ENCODE data around the gene LGR4.
"Not testable (repeated sequence)": the region's sequence is repeated elsewhere in the genome, so short reads cannot be mapped to it uniquely, and the experiment has no call there.

LGR4 gene

DNA sequence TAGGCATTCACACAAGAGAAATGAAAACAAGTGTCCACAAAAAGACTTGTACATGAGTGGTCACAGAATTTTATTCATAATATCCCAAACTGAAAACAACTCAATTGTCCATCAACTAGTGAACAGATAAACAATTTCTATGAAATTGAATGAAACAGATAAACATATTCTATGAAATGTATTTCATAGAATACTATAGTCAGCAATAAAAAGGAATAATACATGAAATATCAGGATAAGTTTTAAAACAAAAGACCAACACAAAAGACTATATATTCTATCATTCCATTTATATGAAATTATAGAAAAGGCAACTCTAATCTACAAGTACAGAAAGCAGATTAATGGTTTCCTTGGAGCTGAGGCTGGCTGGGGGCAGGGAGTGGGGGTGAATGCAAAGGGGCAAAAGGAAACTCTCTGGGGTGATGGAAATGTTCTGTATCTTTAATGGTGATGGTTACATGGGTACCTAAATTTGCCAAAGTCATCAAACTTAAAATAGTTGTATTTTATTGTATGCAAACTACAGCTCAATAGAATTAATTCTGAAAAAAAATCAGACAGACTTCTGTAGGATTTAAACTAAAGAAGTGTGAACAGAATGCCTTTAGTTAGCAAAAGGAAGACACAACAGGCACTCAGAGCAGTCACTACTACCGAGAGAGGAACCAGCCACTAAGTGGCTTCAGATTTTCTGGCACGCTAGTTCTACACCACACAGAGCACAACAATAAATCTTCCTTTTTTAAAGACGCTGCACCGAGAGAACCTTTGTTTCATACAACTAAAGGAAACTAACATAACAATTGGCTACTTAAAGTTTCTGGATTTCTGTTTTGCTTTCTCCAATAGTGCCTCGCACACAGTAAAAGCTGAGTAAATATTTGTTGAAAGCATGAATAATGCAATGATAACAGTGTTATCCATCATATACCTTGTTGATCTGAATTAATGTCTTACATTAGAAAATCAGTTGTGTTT is 124.9 kb downstream of the LGR4 start:
- no peak for DNase-seq (ENCODE audit: low spot score)

GRCh38 chr11:27339941-27340340 is 132.6 kb downstream of the LGR4 start:
- no peak for DNase-seq (ENCODE audit: low spot score)

- not testable (repeated sequence) for DNase-seq (ENCODE audit: low spot score)
Observed at GRCh38 chr11:27334764-27335163, 137.8 kb downstream of the LGR4 start.

DNA sequence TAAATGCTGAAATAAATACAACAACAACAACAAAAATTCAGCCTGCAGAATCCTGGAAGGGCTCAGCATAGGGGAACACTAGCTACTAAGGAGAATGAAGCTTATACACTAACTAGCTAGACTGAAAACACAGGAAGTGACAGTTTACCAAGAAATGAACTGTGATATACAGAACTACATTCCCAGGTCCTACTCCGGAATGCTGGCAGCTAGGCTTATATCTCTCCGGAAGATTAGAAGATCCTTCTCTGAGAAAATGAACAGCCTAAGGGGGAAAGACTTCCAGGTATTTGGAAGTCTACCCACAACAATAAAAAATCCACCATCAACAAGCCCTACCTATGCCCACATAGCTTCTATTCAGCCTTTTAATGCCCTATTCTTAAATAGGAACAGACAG is 140.6 kb downstream of the LGR4 start:
- DNase-seq (ENCODE audit: low spot score): no peak

DNA sequence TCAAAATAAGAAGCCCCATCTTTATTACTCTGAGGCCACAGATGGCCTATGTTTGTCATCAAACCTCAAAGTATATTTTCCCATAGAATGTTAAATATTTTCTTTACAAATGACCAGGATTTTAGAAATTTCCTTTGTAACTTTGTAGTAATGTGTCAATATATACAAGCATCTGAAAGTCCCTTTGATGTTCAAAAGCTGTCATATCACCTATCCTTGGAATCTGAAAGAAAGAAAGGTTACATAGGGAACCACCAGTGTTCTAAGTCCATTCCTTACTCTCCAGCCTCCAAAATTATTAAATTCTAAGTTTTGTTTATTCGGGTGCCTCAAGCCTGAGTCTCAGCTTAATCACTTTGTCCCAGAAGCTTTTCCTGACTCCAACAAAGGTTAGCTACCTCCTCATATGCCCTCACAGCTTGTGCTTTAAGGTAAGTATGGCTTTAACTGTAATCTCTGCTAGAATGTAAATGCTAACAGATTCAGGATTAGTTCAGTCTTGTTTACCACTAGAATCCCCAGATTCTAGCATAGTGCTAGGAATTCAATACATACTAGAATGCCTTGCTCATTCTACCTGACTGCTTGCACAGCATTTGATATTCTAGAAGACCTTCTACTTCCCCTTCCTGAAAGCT is 141.8 kb downstream of the LGR4 start:
- DNase-seq (ENCODE audit: low spot score): no peak

GRCh38 chr11:27329867-27330632 is 142.5 kb downstream of the LGR4 start:
- no peak for DNase-seq (ENCODE audit: low spot score)

GRCh38 chr11:27328614-27329013 is 144.0 kb downstream of the LGR4 start:
- no peak for DNase-seq (ENCODE audit: low spot score)

- DNase-seq (ENCODE audit: low spot score): not testable (repeated sequence)
Observed at GRCh38 chr11:27327064-27327463, 145.5 kb downstream of the LGR4 start.

DNA sequence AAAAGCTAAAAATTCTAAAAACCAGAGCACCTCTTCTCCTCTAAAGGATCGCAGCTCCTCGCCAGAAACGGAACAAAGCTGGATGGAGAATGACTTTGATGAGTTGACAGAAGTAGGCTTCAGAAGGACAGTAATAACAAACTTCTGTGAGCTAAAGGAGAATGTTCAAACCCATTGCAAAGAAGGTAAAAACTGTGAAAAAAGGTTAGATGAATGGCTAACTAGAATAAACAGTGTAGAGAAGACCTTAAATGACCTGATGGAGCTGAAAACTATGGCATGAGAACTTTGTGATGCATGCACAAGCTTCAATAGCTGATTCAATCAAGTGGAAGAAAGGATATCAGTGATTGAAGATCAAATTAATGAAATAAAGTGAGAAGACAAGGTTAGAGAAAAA is 150.4 kb downstream of the LGR4 start:
- not testable (repeated sequence) for DNase-seq (ENCODE audit: low spot score)

DNA sequence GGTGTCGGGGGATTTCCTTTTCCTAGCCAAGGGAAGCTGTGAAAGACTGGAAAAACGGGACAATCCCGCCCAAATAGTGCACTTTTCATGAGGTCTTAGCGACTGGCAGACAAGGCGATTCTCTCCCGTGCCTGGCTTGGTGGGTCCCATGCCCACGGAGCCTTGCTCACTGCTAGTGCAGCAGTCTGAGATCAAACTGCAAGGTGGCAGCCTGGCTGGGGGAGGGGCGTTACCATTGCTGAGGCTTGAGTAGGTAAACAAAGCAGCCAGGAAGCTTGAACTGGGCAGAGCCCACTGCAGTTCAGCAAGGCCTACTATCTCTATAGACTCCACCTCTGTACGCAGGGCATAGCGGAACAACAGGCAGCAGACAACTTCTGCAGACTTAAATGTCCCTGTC is 151.2 kb downstream of the LGR4 start:
- DNase-seq (ENCODE audit: low spot score): not testable (repeated sequence)

DNA sequence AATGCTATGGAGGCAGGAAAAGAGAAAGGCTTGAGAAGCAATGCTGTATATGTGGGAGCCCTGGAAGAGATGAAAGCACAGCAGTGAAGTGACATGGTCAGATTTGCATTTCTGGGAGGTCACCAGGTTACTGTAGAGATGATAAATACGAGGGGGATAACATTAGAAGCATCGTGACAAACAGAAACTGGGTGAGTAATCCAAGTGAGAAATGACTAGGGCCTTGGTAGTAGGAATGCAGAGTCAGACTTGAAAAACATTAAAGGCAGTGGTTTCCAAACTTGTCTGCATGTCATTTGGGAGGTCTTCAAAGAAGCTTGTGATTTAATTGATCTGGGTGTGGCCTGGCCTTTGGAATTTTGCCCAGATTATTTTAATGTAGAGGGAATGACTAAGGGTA is 153.5 kb downstream of the LGR4 start:
- DNase-seq (ENCODE audit: low spot score): peak; percentile 81

DNA sequence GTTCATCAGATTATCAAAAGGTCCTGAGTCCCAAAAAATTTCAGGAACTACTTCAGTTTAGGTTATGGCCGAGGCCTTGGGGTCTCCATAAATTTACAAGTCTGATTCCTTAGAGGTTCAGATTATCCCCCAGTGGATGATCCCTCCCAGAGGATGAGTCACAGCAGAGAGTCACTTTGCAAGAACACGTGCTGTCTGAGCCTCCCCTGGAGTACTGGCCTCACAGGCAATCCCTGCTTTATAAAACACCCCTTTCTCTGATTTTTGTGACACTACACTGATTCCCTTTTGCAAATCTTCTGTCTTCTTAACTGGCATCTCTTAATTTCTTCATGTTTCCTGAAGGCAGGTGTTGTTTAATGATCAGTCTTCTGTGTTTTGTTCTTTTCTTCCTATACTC is 154.8 kb downstream of the LGR4 start:
- peak; percentile 74 for DNase-seq (ENCODE audit: low spot score)

Data from AG08395 (cell line).